Fibroblast of lung (primary cell): Measurements from ENCODE around the gene ZGLP1.

ENCODE experiments used
- CTCF ChIP-seq, 2 donors: IDR thresholded peaks in 1 of 2; conservative IDR thresholded peaks in 1 of 2; 1 replicate in 1 of 2; 2 replicates in 1 of 2; pipeline ENCODE4 v1.5.1; 2011 to 2012; ENCODE audit warnings: low read length in 2 of 2, control low read depth in 1 of 2, inconsistent platforms in 1 of 2, low read depth in 1 of 2, mild to moderate bottlenecking in 1 of 2
- EZH2 ChIP-seq: IDR thresholded peaks from 2 replicates; pipeline ENCODE4 v1.5.1; 2012; ENCODE audit warnings: low read length, control low read depth, mild to moderate bottlenecking; ENCODE audit errors: missing control alignments

GRCh38 chr19:10295847-10296591 lies 13.6 kb downstream of the ZGLP1 start:
- TF ChIP-seq CTCF (conservative IDR thresholded peaks at IDR 0.05 in 1 of 2, IDR thresholded peaks at IDR 0.05 in 1 of 2; ENCODE audit: low read depth in 1 of 2, low read length in 2 of 2) (no peak), EZH2 (peak; percentile 17)
